DND-41 (cell line): Measurements from ENCODE around the gene TBC1D23.

Source experiments
- ATAC-seq: fragments of 200-7000 bp; cut with Tn5 transposase; 3 replicates; pipeline ENCODE4 v1.9.1; 2021; ENCODE audit warnings: low read depth; ENCODE audit not compliant: insufficient read depth
- DNase-seq: peaks from one replicate; pipeline ENCODE4 v3.0.0-alpha.2; 2020
- H2AFZ ChIP-seq: 2 replicates; pipeline ENCODE4 v1.6.0; 2012; ENCODE audit warnings: low read depth, low read length
- H3K27ac ChIP-seq: 2 replicates; pipeline ENCODE4 v1.5.1; 2012; ENCODE audit warnings: low read length, inconsistent platforms
- H3K27me3 ChIP-seq: fragments of 200-600 bp; sonication (generic); 2 replicates; pipeline ENCODE4 v1.6.0; 2012; ENCODE audit warnings: low read length, mild to moderate bottlenecking, inconsistent platforms; ENCODE audit not compliant: insufficient read depth, poor library complexity
- H3K36me3 ChIP-seq: 2 replicates; pipeline ENCODE4 v1.5.1; 2012; ENCODE audit warnings: low read length, inconsistent platforms; ENCODE audit not compliant: insufficient read depth
- H3K4me1 ChIP-seq: 2 replicates; pipeline ENCODE4 v1.5.1; 2012; ENCODE audit warnings: mild to moderate bottlenecking, low read length; ENCODE audit not compliant: insufficient read depth
- H3K4me2 ChIP-seq: 2 replicates; pipeline ENCODE4 v1.6.0; 2012; ENCODE audit warnings: mild to moderate bottlenecking, moderate library complexity, low read length, inconsistent platforms; ENCODE audit not compliant: insufficient read depth
- H3K4me3 ChIP-seq, 2 experiments: fragments of 200-600 bp in 1 of 2; shearing (Covaris generic) in 1 of 2; 2 replicates each; pipeline ENCODE4 v1.5.1; 2012 to 2016; ENCODE audit warnings: inconsistent platforms in 2 of 2, low read length in 2 of 2, mild to moderate bottlenecking in 2 of 2, low read depth in 1 of 2, moderate library complexity in 1 of 2
- H3K79me2 ChIP-seq: 2 replicates; pipeline ENCODE4 v1.6.0; 2012; ENCODE audit warnings: low read length, inconsistent platforms; ENCODE audit not compliant: insufficient read depth
- H3K9ac ChIP-seq: 2 replicates; pipeline ENCODE4 v1.6.0; 2012; ENCODE audit warnings: low read depth, mild to moderate bottlenecking, inconsistent platforms, low read length, moderate library complexity
- H3K9me3 ChIP-seq: 2 replicates; pipeline ENCODE4 v1.5.1; 2012; ENCODE audit warnings: low read length, moderate library complexity, mild to moderate bottlenecking, inconsistent platforms; ENCODE audit not compliant: insufficient read depth, severe bottlenecking
- H4K20me1 ChIP-seq: 2 replicates; pipeline ENCODE4 v1.6.0; 2012; ENCODE audit warnings: low read length; ENCODE audit not compliant: insufficient read depth
- CTCF ChIP-seq: IDR thresholded peaks from 2 replicates; pipeline ENCODE4 v1.5.1; 2012; ENCODE audit warnings: borderline replicate concordance, low read length, moderate library complexity, mild to moderate bottlenecking; ENCODE audit not compliant: poor library complexity, severe bottlenecking; ENCODE audit errors: extremely low read depth
- EZH2 ChIP-seq: IDR thresholded peaks from 3 replicates; pipeline ENCODE4 v1.6.1; 2012; ENCODE audit warnings: borderline replicate concordance, low read depth, mild to moderate bottlenecking, moderate library complexity, low read length, inconsistent platforms; ENCODE audit not compliant: severe bottlenecking

The TBC1D23 gene

DNA sequence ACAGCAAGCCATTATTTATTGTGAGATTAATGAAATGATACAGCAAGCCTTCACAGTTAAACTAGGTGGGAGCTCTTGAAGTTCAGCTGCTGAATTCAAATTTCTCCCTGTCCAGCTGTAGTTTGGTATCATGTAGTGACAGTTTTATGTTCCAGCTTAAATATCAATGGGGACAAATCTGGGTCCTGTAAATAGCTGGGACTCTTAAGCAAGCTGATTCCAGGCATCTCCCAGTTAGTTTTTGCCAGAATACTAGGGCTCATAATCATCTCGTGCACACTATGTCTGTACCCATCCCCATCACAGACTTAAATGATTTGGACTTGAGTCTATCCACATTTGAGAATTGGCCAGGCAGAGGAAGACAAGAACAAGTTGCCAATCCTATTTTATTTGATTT, 45.9 kb downstream of the TBC1D23 start:
- Histone ChIP-seq H3K4me1 (no peaks in the 10 kb centered on the region), H3K36me3 (peaks cover 20% of the 10 kb centered on the region), H3K79me2 (no peaks in the 10 kb centered on the region), H2AFZ (no peak overlapping the region), H3K4me3 (no peak overlapping the region), H4K20me1 (no peaks in the 10 kb centered on the region), H3K4me2 (no peak overlapping the region), H3K9me3 (no peaks in the 10 kb centered on the region), H3K9ac (no peak overlapping the region), H3K27me3 (no peaks in the 10 kb centered on the region), H3K27ac (no peak overlapping the region)
- TF ChIP-seq CTCF: no peak
- TF ChIP-seq EZH2: no peak
- no peak for DNase-seq
- ATAC-seq: no peak

DNA sequence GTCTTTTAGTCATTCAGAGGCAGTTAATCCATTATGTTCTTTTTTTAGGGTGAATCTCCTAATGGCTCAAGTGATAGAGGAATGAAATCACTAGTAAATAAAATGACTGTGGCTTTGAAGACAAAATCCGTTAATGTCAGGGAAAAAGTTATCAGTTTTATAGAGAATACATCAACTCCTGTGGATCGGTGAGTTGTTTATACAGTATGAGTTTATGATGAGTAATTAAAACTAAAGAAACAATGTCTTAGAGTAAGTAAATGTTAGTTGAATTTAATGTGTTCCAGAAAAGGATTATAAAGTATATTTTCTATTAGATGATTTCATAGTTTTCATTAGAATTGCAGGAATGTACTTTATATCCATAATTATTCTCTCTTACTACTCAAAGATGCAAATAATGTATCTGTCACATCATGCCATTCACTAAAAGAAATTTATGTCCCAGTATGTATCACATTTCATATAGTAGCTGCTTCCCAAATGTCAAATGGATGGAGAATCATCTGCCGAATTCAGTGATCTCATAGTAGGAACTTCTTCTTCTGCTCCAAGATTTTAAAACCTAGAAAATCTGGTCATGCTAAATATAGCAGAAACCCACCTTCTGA, 49.7 kb downstream of the TBC1D23 start:
- H3K27ac ChIP-seq: no peak overlapping the region
- no peak overlapping the region for H3K4me2 ChIP-seq
- H3K9me3 ChIP-seq: no peaks in the 10 kb centered on the region

GRCh38 chr3:100311011-100311410, 50.2 kb downstream of the TBC1D23 start:
- Histone ChIP-seq H3K9me3 (no peaks in the 10 kb centered on the region), H4K20me1 (no peaks in the 10 kb centered on the region), H3K36me3 (peaks cover 21% of the 10 kb centered on the region), H3K27me3 (no peaks in the 10 kb centered on the region), H3K27ac (no peak overlapping the region), H2AFZ (no peak overlapping the region), H3K4me1 (no peaks in the 10 kb centered on the region), H3K4me3 (no peak overlapping the region), H3K4me2 (no peak overlapping the region), H3K9ac (no peak overlapping the region), H3K79me2 (no peaks in the 10 kb centered on the region)
- DNase-seq (no peak), ATAC-seq (no peak)
- TF ChIP-seq EZH2: no peak
- no peak for TF ChIP-seq CTCF

More for the DNA sequence above, 49.7 kb downstream of the TBC1D23 start:
- peaks cover 19% of the 10 kb centered on the region for H3K36me3 ChIP-seq
- H3K79me2 ChIP-seq: no peaks in the 10 kb centered on the region
- H3K4me3 ChIP-seq: no peak overlapping the region
- H4K20me1 ChIP-seq: no peaks in the 10 kb centered on the region
- DNase-seq (no peak), ATAC-seq (no peak)
- H2AFZ ChIP-seq: no peak overlapping the region
- no peak overlapping the region for H3K9ac ChIP-seq
- TF ChIP-seq CTCF (no peak), EZH2 (no peak)
- H3K4me1 ChIP-seq: no peaks in the 10 kb centered on the region
- H3K27me3 ChIP-seq: no peaks in the 10 kb centered on the region
